ENCODE results near the gene SBF2. TPM values are rescaled to one million over a fixed set of nuclear protein-coding genes. Genes with fewer than 3 reads are reported as not detected.

SBF2 gene
- polyA plus RNA-seq, 1 donor (not counting 4 experiments of a cell fraction or from before 2014, with no cell fraction given), result 24.5 TPM

- no peak overlapping the region for H2AFZ ChIP-seq (ENCODE audit: control insufficient read depth, low read length)
- H3K4me2 ChIP-seq (ENCODE audit: control insufficient read depth, extremely low read depth, insufficient read depth, low read depth, low read length), result no peak overlapping the region
- H3K4me3 ChIP-seq (ENCODE audit: control insufficient read depth in 2 of 3, extremely low read depth in 1 of 3, insufficient read depth in 2 of 3, low read depth in 1 of 3, low read length in 3 of 3), result no peak overlapping the region
- no peaks in the 10 kb centered on the region for H3K79me2 ChIP-seq (ENCODE audit: control insufficient read depth, insufficient read depth, low read length)
- no peaks in the 10 kb centered on the region for H3K9me3 ChIP-seq (ENCODE audit: control insufficient read depth, low read depth, low read length)
- no peak overlapping the region for H3K9ac ChIP-seq (ENCODE audit: control insufficient read depth, extremely low read depth, insufficient read depth, low read length)
- H3K9me1 ChIP-seq (ENCODE audit: control insufficient read depth, extremely low read depth, insufficient read depth, low read length), result no peaks in the 10 kb centered on the region
- FAIRE-seq, result no peak
- dilution Hi-C loops (cut with MboI; ENCODE audit: extremely low pct_ligation_motif_present, low sequenced_read_pairs), result no loop called here
- H4K20me1 ChIP-seq (ENCODE audit: control insufficient read depth, extremely low read depth, insufficient read depth, low read length), result no peaks in the 10 kb centered on the region
- H3K27me3 ChIP-seq (ENCODE audit: control insufficient read depth, extremely low read depth, insufficient read depth, low read length), result no peaks in the 10 kb centered on the region
- no peak overlapping the region for H3K27ac ChIP-seq (ENCODE audit: control insufficient read depth, insufficient read depth, low read length)
- TF ChIP-seq CTCF (optimal IDR thresholded peaks at IDR 0.05 in 1 of 3, IDR thresholded peaks at IDR 0.05 in 1 of 3, conservative IDR thresholded peaks at IDR 0.05 in 1 of 3; ENCODE audit: extremely low read depth in 1 of 3, insufficient read depth in 2 of 3, low read length in 3 of 3), result no peak
- TF ChIP-seq EZH2 (IDR thresholded peaks at IDR 0.05; ENCODE audit: low read length), result no peak
- no peaks in the 10 kb centered on the region for H3K36me3 ChIP-seq (ENCODE audit: control insufficient read depth in 2 of 2, extremely low read depth in 1 of 2, insufficient read depth in 2 of 2, low read length in 2 of 2)
- DNase-seq (ENCODE audit: low read depth, low spot score), result no peak
- no peaks in the 10 kb centered on the region for H3K4me1 ChIP-seq (ENCODE audit: control insufficient read depth, extremely low read depth, insufficient read depth, low read length)
These were observed 184.2 kb downstream of the SBF2 start for GRCh38 chr11:10109806-10110205.

- Histone ChIP-seq H3K9me3 (ENCODE audit: control insufficient read depth, low read depth, low read length) (no peaks in the 10 kb centered on the region), H3K4me1 (ENCODE audit: control insufficient read depth, extremely low read depth, insufficient read depth, low read length) (no peaks in the 10 kb centered on the region), H3K9ac (ENCODE audit: control insufficient read depth, extremely low read depth, insufficient read depth, low read length) (no peak overlapping the region), H4K20me1 (ENCODE audit: control insufficient read depth, extremely low read depth, insufficient read depth, low read length) (no peaks in the 10 kb centered on the region), H3K79me2 (ENCODE audit: control insufficient read depth, insufficient read depth, low read length) (no peaks in the 10 kb centered on the region), H3K4me2 (ENCODE audit: control insufficient read depth, extremely low read depth, insufficient read depth, low read depth, low read length) (no peak overlapping the region), H3K27ac (ENCODE audit: control insufficient read depth, insufficient read depth, low read length) (no peak overlapping the region), H2AFZ (ENCODE audit: control insufficient read depth, low read length) (no peak overlapping the region), H3K9me1 (ENCODE audit: control insufficient read depth, extremely low read depth, insufficient read depth, low read length) (no peaks in the 10 kb centered on the region), H3K27me3 (ENCODE audit: control insufficient read depth, extremely low read depth, insufficient read depth, low read length) (no peaks in the 10 kb centered on the region), H3K4me3 (ENCODE audit: control insufficient read depth in 2 of 3, extremely low read depth in 1 of 3, insufficient read depth in 2 of 3, low read depth in 1 of 3, low read length in 3 of 3) (no peak overlapping the region), H3K36me3 (ENCODE audit: control insufficient read depth in 2 of 2, extremely low read depth in 1 of 2, insufficient read depth in 2 of 2, low read length in 2 of 2) (no peaks in the 10 kb centered on the region)
- TF ChIP-seq CTCF (optimal IDR thresholded peaks at IDR 0.05 in 1 of 3, IDR thresholded peaks at IDR 0.05 in 1 of 3, conservative IDR thresholded peaks at IDR 0.05 in 1 of 3; ENCODE audit: extremely low read depth in 1 of 3, insufficient read depth in 2 of 3, low read length in 3 of 3) (no peak), EZH2 (IDR thresholded peaks at IDR 0.05; ENCODE audit: low read length) (no peak)
- no peak for DNase-seq (ENCODE audit: low read depth, low spot score)
- dilution Hi-C loops (cut with MboI; ENCODE audit: extremely low pct_ligation_motif_present, low sequenced_read_pairs), result no loop called here
- FAIRE-seq, result no peak
These were observed 184.9 kb downstream of the SBF2 start for GRCh38 chr11:10108915-10109680.

Data from keratinocyte (primary cell).